ENCODE measurements around the gene CFB.

- no peak for TF ChIP-seq ZNF431 (CRISPR knock-in tag; IDR thresholded peaks at IDR 0.05; ENCODE audit: borderline replicate concordance, low read depth)
- no peak for TF ChIP-seq HNRNPL (IDR thresholded peaks at IDR 0.05; ENCODE audit: low read depth, low read length)
- TF ChIP-seq, protein P1, sequence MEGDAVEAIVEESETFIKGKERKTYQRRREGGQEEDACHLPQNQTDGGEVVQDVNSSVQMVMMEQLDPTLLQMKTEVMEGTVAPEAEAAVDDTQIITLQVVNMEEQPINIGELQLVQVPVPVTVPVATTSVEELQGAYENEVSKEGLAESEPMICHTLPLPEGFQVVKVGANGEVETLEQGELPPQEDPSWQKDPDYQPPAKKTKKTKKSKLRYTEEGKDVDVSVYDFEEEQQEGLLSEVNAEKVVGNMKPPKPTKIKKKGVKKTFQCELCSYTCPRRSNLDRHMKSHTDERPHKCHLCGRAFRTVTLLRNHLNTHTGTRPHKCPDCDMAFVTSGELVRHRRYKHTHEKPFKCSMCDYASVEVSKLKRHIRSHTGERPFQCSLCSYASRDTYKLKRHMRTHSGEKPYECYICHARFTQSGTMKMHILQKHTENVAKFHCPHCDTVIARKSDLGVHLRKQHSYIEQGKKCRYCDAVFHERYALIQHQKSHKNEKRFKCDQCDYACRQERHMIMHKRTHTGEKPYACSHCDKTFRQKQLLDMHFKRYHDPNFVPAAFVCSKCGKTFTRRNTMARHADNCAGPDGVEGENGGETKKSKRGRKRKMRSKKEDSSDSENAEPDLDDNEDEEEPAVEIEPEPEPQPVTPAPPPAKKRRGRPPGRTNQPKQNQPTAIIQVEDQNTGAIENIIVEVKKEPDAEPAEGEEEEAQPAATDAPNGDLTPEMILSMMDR (CRISPR knock-in tag; IDR thresholded peaks at IDR 0.05), result no peak
- no peak; the same call in 1 of the 2 replicates for TF ChIP-seq IKZF5 (CRISPR knock-in tag; IDR thresholded peaks at IDR 0.05)
- TF ChIP-seq ZBTB21 (CRISPR knock-in tag; IDR thresholded peaks at IDR 0.05), result no peak
- no peak for TF ChIP-seq EZH2 (conservative IDR thresholded peaks at IDR 0.05; ENCODE audit: low read depth, low read length)
- no peak for TF ChIP-seq RAD21 (CRISPR knock-in tag; IDR thresholded peaks at IDR 0.05)
Measured at GRCh38 chr6:31958412-31958740, 12.5 kb downstream of the CFB start.
